HG03064 (cell line): ENCODE measurements around the gene NLRP6.
"Not testable (repeated sequence)": the region's sequence is repeated elsewhere in the genome, so short reads cannot be mapped to it uniquely, and the experiment has no call there.

ENCODE experiments used
- ATAC-seq: cut with Tn5 transposase; IDR thresholded peaks from one replicate; pipeline ENCODE4 v1.9.1; 2021; ENCODE audit warnings: low read depth; ENCODE audit not compliant: unreplicated experiment

The NLRP6 gene

DNA sequence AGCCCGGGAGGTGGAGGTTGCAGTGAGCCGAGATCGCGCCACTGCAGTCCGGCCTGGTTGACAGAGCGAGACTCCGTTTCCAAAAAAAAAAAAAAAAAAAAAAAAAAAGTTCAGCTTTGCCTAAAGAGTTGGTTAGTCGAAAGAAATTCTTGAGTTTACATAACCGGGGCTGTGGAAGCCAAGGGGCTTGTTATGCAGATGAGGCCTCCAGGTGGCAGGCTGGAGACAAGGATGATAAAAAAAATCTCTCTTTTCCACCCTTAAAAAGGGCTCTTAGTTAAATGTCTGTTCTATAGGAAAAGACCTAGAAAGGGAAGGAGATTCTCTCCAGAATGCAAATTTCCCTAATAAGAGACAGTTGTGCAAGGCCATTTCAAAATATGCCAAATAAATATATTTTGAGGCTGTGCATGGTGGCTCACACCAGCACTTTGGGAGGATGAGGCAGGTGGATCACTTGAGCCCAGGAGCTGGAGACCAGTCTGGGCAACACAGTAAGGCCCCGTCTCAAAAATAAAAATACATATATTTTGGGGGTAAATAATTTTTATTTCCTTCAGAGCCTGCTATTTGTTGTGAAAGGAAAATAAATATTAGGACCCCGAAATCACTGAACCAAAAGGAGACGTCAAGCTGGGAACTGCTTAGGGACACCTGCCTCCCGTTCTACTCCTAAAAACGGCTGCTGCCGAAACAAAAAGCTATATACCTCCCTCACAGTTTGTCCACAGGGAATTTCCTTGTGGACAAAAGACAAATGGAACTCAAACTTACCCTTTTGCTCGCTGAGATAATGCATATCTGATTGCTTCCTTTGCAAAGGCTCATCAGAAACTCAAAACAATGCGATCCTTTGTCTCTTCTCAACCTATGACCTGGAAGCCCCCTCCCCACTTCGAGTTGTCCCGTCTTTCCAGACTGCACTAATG is 27.0 kb downstream of the NLRP6 start:
- no peak for ATAC-seq

DNA sequence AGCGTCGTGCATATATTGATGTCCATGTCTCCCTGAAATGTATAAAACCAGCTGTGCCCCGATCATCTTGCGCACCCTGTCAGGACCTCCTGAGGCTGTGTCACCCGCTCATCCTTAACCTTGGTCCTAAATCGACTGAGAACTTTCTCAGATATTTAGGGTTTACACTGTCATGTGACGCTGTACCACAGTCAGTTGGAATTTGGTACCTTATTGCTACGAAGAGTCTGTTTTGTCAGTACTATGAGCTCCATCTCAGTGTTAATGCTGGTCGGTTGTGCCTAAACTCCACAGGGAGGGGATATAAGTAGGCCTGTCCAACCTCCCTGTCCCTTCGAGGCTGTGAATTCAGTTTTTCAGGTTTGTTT is 27.6 kb downstream of the NLRP6 start:
- ATAC-seq, result no peak

DNA sequence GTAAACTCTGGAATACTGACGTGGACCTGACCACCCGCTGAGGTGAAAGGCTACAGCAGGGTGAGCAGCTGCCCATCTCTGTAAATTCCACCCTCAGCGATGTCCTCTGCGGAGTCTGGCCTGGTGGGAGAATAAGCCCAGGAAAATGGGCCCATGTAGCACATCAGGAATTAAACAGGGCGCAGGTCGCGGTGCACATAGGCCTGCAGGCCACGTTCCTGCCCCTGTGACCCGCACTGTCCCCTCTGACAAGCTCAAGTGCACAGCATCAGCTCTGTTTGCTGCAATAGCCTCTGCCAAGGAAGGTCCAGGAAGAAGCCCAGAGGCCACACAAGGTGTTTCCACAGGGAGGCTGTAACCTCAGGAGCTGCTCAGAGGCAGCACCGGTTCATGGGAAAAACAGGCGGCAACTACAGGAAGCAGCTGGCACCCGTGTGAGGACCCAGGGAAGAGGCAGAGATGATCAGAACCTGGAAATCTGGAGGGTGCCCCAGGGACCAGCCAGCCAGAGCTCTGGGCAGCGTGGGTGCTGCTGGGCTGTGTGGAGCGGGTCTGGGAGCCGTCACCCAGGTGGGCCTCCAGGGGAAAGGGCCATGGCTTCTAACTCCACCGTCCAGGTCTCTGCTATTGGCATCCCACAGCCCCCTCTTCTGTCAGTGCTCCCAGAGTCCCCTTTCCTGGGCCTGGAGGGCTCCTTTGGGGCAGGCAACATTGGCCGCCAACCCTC is 28.6 kb downstream of the NLRP6 start:
- no peak for ATAC-seq

DNA sequence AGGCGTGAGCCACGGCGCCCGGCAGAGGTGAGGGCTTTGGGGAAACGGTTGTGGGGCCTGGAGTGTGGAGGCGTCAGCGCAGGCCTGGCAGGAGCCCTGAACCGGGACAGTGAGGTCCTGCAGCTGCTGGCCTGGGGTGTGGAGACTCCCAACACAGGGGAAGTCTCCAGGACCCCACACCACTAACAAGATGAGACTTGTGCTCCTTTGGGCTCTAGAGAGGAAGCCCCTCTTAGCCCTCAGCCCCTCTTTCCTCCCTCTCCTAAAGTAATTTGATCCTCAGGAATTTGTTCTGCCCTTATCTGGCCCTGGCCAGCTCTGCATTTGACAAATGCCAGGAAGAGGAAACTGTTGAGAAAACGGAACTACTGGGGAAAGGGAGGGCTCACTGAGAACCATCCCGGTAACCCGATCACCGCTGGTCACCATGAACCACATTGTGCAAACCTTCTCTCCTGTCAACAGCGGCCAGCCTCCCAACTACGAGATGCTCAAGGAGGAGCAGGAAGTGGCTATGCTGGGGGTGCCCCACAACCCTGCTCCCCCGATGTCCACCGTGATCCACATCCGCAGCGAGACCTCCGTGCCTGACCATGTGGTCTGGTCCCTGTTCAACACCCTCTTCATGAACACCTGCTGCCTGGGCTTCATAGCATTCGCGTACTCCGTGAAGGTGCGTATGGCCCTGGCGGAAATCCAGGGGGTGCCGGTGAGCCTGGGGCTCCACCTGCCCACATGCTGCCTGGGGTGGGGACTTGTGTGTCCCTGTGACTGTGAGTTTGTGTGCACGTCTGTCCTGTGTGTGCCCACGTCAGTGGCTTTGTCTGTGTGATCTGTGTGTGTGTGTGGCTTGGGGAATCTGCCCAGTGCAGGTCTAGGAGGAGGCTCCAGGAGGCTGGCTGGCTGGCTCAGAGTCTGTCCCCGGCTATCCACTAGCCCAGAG is 29.8 kb downstream of the NLRP6 start, which contains the start of gene IFITM2:
Gene IFITM2, plus strand, starts transcription at position 51 of the 943 bp plus-strand sequence. Its CDS starts 377 bp downstream, at position 428.
- ATAC-seq, result not testable (repeated sequence)

DNA sequence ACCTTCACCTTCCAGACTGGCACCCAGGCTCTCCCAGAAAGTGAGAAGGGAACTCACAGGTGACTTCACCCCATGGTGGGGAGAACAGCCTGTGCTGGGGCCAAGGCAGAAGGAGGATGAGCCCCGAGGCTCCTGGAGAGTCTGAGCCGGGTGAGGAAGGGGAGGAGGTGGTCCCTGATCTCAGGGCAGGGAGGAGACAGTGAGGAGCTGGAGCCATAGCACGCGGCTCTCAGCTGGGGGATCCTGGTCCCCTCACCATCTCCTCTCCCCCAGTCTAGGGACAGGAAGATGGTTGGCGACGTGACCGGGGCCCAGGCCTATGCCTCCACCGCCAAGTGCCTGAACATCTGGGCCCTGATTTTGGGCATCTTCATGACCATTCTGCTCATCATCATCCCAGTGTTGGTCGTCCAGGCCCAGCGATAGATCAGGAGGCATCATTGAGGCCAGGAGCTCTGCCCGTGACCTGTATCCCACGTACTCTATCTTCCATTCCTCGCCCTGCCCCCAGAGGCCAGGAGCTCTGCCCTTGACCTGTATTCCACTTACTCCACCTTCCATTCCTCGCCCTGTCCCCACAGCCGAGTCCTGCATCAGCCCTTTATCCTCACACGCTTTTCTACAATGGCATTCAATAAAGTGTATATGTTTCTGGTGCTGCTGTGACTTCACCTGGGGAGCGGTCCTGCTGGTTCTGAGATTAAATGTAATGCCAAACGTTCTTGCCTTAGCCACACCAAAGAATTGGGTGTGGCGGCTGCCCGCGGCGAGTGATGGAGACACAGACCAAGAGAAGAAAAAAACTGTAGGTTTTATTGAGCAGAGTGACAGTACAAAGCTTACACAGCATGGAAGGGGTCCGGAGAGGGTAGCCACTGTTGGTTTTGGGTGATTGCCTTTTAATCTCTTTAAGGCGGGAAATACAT is 30.8 kb downstream of the NLRP6 start:
- ATAC-seq, result not testable (repeated sequence)

DNA sequence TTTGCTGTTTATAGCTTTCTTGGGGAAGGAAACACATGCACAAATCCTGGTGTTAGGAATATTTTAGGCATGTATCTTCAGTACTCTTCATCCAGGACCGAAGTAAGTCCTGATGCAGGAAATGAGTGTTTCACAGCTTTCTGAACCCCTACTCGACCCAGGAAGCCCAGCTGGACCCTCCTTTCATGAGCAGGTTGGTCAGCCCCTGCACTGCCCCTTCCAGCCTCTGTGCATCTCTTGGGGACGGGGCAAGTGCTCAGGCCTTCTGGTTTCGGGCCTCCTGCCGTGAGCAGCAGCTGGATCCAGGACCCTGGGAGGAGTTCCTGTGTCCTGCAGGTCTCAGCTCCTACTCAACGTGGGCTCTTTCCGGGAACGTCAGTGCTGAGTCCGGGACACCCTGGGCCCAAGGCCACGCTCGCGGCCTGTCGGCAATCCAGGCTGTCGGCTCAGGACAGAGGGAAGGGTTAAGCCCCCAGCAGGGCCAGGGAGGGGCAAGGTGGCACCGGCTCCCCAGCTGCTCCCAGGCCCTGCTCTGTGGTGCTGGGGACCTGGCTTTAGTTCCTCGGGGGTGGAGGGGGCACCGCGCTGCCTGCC is 31.9 kb downstream of the NLRP6 start:
- not testable (repeated sequence) for ATAC-seq

DNA sequence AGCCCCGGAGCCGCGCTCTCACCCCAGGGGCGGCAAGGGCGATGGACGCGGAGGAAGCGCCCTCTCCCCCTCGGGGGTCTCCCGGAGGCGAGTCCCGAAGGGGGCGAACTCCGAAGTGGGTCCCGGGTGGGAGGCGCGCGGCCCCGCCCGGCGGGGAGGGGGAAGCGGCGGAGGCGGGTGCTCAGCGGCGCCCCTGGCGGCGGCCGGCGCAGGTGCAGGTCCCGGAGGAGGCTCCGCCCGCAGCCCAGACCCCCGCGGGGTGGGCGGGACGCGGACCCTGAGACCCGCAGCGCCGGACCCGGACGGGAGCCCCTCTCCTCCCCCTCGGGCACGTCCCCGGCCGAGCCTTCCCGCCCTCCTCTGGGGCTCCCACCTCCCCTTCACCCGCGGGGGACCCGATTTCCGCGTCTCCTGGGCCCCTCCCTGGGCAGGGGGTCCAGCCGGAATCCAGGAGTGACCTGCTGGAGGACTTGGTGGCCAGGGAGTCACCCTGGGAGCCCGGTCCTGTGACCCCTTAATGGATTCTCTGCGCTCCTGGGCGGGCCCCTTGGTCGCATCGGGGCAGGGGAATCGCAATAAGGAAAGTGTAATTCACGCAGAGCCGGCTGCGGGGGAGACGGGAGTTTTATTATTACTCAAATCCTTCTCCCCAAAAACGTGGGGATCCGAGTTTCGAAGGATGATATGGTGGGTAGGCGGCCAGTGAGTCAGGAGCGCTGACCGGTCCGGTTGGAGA is 33.0 kb downstream of the NLRP6 start:
- ATAC-seq, result not testable (repeated sequence)

DNA sequence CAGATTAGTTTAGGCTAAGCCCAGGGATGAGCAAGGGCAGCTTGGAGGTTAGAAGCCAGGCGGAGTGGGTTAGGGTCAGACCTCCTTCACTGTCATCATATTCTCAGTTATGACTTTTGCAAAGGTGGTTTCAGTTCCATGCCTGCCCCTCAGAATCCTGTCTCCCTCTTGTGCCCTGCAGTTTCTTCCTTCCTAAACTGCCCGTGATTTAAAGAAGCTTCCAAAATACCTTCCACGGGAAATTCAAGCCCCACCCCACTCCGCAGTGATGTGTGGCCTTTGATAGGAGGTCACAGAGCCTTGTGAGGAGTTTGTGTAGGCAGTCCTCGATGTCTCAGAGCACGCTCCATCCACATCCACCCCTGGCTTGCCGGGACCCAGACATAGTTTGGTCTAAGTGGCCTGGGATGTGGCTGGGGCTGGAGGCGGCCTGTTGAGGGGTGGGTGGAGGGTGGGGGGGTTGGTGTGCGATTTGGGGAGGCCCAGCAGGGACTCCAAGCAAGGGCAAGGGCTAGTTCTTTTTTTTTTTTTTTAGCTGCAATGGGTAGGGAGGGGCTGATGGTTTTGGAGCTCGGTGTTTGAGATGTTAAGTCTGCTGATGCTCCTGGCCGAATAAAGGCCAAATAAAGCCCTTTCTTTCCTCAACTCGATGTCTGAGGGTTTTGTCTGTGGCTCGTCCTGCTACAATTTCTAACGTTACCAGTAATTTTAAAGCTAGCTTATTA is 34.0 kb downstream of the NLRP6 start:
- no peak for ATAC-seq

DNA sequence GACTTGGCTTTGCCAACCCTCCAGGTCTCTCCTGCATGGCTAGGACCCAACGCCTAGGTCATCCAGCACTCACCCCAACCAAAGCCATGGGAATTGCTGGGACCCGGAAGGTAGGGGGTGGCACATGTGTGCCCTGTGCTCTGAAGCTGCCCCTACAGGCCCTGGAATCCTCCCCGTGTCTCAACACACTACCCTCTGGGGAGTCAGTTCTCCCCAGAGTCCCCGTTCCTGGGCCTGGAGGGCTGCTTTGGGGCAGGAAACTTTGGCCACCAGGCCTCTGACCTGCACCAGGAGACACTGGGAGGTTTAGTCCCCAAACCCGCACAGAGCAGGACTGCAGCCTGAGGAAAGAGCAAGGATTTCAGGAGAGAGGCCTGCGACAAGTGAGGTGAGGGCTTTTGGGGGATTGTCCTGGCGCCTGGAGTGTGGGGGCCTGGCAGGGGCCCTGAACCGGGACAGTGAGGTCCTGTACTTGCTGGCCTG is 35.1 kb downstream of the NLRP6 start:
- no peak for ATAC-seq

DNA sequence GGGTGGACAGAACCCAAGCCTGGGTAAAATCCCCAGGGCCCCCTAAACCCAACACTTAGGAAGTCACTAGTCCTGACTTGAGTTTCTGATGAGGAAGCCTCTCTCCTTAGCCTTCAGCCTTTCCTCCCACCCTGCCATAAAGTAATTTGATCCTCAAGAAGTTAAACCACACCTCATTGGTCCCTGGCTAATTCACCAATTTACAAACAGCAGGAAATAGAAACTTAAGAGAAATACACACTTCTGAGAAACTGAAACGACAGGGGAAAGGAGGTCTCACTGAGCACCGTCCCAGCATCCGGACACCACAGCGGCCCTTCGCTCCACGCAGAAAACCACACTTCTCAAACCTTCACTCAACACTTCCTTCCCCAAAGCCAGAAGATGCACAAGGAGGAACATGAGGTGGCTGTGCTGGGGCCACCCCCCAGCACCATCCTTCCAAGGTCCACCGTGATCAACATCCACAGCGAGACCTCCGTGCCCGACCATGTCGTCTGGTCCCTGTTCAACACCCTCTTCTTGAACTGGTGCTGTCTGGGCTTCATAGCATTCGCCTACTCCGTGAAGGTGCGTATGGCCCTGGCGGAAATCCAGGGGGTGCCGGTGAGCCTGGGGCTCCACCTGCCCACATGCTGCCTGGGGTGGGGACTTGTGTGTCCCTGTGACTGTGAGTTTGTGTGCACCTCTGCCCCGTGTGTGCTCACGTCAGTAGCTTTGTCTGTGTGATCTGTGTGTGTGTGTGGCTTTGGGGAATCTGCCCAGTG is 35.8 kb downstream of the NLRP6 start, which contains the start of gene IFITM1:
Gene IFITM1, plus strand, starts transcription at position 254 of the 767 bp plus-strand sequence. Its CDS starts 131 bp downstream, at position 385.
- no peak for ATAC-seq

DNA sequence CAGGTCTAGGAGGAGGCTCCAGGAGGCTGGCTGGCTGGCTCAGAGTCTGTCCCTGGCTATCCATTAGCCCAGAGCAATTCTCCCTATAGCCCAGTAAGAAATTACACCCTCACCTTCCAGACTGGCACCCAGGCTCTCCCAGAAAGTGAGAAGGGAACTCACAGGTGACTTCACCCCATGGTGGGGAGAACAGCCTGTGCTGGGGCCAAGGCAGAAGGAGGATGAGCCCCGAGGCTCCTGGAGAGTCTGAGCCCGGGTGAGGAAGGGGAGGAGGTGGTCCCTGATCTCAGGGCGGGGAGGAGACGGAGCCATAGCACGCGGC is 36.3 kb downstream of the NLRP6 start:
- not testable (repeated sequence) for ATAC-seq

DNA sequence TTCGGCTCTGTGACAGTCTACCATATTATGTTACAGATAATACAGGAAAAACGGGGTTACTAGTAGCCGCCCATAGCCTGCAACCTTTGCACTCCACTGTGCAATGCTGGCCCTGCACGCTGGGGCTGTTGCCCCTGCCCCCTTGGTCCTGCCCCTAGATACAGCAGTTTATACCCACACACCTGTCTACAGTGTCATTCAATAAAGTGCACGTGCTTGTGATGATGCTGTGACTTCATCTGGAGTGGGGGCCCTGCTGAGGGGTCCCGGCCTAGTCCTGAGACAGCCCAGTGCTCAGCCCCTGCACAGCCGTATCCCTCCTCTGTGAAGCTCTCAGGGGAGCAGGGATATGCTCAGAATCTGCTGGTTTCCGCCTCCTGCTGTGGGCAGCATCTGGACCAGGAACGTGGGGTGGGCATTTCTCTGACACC is 36.9 kb downstream of the NLRP6 start:
- ATAC-seq, result no peak

DNA sequence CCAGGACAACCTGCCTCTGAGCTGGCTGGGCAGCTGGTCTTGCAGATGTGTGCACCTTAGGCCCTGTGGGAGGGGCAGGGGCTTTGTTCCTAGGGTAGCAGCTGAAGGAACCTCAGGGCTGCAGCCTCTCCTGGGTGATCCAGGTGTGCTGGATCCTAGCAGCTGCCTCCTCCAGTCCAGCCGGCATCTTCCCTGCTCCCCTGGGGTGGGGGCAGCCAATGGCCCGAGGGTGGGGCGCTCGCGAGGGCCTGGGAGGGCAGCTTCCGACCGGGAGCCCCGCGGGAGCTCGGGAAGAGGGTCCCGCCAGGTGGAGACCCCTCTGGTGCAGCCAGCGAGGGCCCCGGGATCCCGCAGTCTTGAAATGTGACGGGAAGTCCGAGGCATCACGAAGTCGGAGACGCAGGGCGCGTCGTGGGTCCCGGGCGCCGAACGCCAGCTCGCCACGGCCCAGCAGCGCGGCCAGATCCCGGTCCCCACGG is 37.3 kb downstream of the NLRP6 start:
- ATAC-seq, result no peak

DNA sequence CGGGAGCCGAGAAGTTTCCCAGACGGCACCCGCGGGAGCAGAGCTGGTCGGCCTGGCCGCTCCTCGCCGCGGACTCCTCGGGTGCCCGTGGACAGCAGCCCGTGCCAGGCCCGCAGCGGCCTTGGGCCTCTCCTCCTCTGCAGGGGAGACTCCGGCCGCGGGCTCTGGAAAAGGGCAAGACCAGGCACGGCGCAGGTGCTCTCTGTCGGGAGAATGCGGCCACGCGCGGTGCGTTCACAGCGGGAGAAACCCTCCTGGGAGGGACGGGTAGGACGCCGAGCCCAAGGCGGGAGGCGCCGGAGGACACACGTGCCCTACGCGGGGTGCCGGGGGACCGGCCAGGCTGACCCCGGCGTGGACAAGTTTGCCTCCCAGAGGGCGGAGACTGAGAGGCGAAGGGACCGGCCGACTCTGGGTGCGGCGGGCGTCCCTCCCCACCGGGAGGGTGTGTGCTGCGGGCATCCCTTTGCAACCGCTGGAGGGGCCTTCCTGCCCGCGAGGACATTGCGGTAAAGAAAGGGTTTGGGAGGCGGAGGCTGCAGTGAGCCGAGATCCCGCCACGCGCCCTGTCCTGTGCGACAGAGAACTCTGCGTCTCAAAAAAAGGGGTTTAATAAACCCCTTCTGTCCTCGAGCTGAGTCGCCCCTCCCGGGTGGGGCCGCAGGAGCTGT is 38.0 kb downstream of the NLRP6 start:
- no peak for ATAC-seq

DNA sequence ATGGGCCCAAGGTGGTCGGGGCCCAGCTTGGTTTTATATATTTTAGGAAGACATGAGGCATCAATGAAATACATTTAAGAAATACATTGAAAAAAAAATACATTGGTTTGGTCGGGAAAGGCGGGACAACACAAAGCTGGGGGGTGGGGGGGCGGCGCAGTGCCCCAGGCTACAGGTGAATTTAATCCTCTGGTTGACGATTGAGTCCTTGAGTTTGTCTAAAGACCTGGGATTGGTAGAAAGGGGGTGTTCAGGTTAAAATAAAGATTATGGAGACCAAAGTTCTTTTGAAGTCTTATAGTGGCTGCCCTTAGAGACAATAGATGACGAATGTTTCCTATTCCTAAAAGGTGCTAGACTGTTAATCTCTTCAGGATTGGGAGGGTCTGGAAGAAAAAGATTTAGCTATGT is 38.7 kb downstream of the NLRP6 start:
- ATAC-seq, result no peak
